Activated T-helper 17 cell treated with anti-CD3 and anti-CD28 coated beads, Interleukin-2, amount 50 U/mL, for 72 hours (primary cell): ENCODE measurements around the gene SLC6A5. TPM values are rescaled to one million over a fixed set of nuclear protein-coding genes. Genes with fewer than 3 reads are reported as not detected.
"Not testable (repeated sequence)": the region's sequence is repeated elsewhere in the genome, so short reads cannot be mapped to it uniquely, and the experiment has no call there.

Source experiments
- ATAC-seq: fragments of 150-1000 bp; cut with Tn5 transposase; replicated peaks from 2 replicates; pipeline ENCODE4 v1.10.0; 2021; ENCODE audit warnings: mild to moderate bottlenecking, moderate library complexity
- H3K27ac Mint-ChIP-seq: one replicate; pipeline ENCODE4 v1.8.0; 2022; ENCODE audit warnings: mixed read lengths
- H3K27me3 Mint-ChIP-seq: one replicate; pipeline ENCODE4 v1.8.0; 2022; ENCODE audit warnings: mixed read lengths
- H3K36me3 Mint-ChIP-seq: one replicate; pipeline ENCODE4 v1.8.0; 2022; ENCODE audit warnings: low read depth, mild to moderate bottlenecking, mixed read lengths
- H3K4me1 Mint-ChIP-seq: one replicate; pipeline ENCODE4 v1.8.0; 2022; ENCODE audit warnings: mixed read lengths
- H3K4me3 Mint-ChIP-seq: one replicate; pipeline ENCODE4 v1.8.0; 2022; ENCODE audit warnings: mild to moderate bottlenecking, mixed read lengths
- H3K9me3 Mint-ChIP-seq: one replicate; pipeline ENCODE4 v1.8.0; 2022; ENCODE audit warnings: mixed read lengths
- total RNA-seq, 2 donors: library from RNA; stranded (reverse); gene quantifications; one replicate each; pipeline ENCODE4 v1.2.3, GENCODE V29; 2022

SLC6A5 gene
- total RNA-seq, result not detected

DNA sequence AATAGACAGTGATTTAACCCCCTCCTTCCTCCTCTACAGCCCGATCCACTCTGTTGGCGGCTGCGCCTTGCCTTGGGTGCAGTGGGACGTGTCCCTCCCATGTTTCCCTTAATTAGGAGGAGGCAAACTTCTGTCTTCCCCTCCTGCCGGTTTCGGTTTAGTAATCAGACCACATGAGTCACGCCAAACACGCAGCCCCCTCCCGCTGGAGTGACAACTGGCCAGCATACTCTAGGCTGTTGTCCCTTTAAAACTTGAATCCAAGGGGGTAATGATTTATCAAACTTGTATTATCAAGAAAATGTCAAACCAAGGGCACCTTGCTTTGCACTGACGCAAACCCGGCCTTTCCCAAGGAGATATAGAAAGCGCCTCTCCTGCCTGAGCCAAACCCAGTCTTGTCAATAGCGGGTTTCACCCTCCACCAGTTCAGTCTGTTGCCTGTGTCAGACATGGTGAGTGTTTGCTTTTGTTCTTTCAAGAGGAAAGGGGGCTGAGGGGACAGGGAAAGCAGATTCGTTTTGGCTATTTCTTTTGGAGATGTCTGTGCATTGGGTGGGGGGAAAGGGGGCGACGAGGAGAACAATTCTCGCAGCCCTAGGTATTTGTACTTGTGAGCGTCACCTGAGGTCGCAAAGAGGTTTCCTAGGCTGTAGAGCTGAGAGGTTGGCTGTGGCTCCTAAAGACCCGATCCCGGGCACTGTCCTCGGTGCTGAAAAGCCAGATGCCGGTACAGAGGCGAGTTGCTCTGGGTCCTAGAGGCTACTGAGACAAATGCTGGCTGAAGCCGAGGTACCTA, at the start of gene SLC6A5:
SLC6A5 (plus strand) TSS at position 388 of the 799 bp plus-strand sequence; CDS start at position 453, 65 bp downstream.
- Mint-ChIP-seq H3K27me3 (peaks cover 78% of the 10 kb centered on the region), H3K4me3 (no peak within 1 kb of the TSS), H3K4me1 (no peaks in the 10 kb centered on the region), H3K27ac (no peak within 1 kb of the TSS), H3K9me3 (no peaks in the 10 kb centered on the region), H3K36me3 (peaks cover 5% of the 10 kb centered on the region)
- ATAC-seq, result no peak

DNA sequence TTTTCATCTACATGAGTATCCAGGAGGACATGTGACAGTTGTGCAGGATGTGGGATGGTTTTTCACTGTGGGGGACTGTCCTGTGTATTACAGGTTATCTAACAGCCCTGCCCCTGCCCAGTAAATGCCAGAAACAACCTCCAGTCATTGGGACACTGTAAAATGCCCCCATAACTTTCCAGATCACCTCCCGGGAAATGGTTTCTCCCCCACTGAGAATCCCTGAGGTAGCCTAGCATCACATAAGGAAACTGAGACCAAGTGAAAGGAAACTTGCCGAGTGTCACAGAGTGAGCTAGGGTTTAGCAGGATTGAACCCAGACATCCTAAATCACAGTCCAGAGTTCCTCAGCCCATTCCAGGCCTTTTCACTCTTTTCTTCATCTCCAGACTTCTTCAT, 48.3 kb upstream of the SLC6A5 start:
- H3K27me3 Mint-ChIP-seq, result peaks cover 4% of the 10 kb centered on the region
- peaks cover 2% of the 10 kb centered on the region for H3K9me3 Mint-ChIP-seq
- no peak overlapping the region for H3K4me3 Mint-ChIP-seq
- no peak for ATAC-seq
- no peak overlapping the region for H3K27ac Mint-ChIP-seq
- no peaks in the 10 kb centered on the region for H3K36me3 Mint-ChIP-seq
- no peaks in the 10 kb centered on the region for H3K4me1 Mint-ChIP-seq

DNA sequence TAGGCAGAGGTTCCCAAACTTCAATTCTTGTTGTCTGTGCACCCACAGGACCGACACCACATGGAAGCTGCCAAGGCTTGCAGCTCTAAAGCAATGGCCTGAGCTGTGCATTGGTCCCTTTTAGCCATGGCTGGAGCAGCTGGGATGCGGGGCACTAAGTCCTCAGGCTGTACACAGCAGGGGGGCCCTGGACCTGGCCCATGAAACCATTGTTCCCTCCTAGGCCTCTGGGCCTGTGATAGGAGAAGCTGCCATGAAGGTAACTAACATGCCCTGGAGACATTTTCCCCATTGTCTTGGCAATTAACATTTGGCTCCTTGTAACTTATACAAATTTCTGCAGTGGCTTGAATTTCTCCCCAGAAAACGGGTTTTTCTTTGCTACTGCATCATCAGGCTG, 43.6 kb upstream of the SLC6A5 start:
- Mint-ChIP-seq H3K4me1 (no peaks in the 10 kb centered on the region), H3K36me3 (no peaks in the 10 kb centered on the region), H3K4me3 (no peak overlapping the region), H3K27me3 (peaks cover 12% of the 10 kb centered on the region), H3K27ac (no peak overlapping the region), H3K9me3 (peaks cover 10% of the 10 kb centered on the region)
- no peak for ATAC-seq

DNA sequence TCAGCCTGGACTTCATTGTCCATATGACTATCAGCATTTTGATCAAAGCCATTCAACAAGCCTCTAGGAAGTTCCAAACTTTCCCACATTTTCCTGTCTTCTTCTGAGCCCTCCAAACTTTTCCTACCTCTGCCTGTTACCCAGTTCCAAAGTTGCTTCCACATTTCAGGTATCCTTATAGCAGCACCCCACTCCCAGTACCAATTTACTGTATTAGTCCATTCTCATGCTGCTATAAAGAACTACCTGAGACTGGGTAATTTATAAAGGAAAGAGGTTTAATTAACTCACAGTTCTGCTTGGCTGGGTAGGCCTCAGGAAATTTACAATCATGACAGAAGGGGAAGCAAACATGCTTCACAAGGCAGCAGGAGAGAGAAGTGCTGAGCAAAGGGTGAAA, 43.0 kb upstream of the SLC6A5 start:
- H3K4me3 Mint-ChIP-seq, H3K27ac Mint-ChIP-seq, H3K36me3 Mint-ChIP-seq, ATAC-seq, H3K4me1 Mint-ChIP-seq: not testable (repeated sequence)
- Mint-ChIP-seq H3K27me3 (peaks cover 12% of the 10 kb centered on the region), H3K9me3 (peaks cover 10% of the 10 kb centered on the region)

- Mint-ChIP-seq H3K36me3 (no peaks in the 10 kb centered on the region), H3K27me3 (peaks cover 14% of the 10 kb centered on the region), H3K4me3 (no peak overlapping the region), H3K9me3 (peaks cover 10% of the 10 kb centered on the region), H3K4me1 (no peaks in the 10 kb centered on the region), H3K27ac (no peak overlapping the region)
- ATAC-seq, result no peak
Observed at GRCh38 chr11:20558741-20559140, 40.7 kb upstream of the SLC6A5 start.

- Mint-ChIP-seq H3K9me3 (peaks cover 10% of the 10 kb centered on the region), H3K27ac (no peak overlapping the region), H3K36me3 (no peaks in the 10 kb centered on the region), H3K27me3 (peaks cover 16% of the 10 kb centered on the region), H3K4me3 (no peak overlapping the region), H3K4me1 (no peaks in the 10 kb centered on the region)
- ATAC-seq, result no peak
Observed at GRCh38 chr11:20559523-20560300, 39.7 kb upstream of the SLC6A5 start.

- ATAC-seq, result no peak
- no peak overlapping the region for H3K27ac Mint-ChIP-seq
- no peaks in the 10 kb centered on the region for H3K36me3 Mint-ChIP-seq
- no peaks in the 10 kb centered on the region for H3K4me1 Mint-ChIP-seq
- H3K27me3 Mint-ChIP-seq, result peaks cover 16% of the 10 kb centered on the region
- peaks cover 5% of the 10 kb centered on the region for H3K9me3 Mint-ChIP-seq
- no peak overlapping the region for H3K4me3 Mint-ChIP-seq
Observed at GRCh38 chr11:20561915-20562314, 37.5 kb upstream of the SLC6A5 start.

DNA sequence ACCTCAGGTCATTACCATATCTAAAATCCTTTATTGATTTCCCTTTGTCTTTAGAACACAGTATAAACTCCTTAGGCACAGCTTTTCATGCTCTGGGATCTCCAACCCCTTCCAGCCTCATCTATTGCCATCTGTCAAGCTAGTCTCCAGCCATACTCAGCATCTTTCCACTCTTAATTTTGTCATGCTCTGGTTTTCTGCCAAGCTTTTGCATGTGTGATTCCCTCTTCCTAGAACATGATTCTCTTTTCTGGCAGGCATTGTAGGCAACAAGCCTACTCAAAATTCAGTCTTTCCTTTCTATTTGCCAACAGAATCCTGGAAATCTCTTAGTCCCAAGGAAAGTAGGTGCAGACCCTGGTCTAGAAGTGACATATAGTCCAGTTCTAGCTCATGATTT, 35.5 kb upstream of the SLC6A5 start:
- Mint-ChIP-seq H3K27ac (no peak overlapping the region), H3K4me1 (no peaks in the 10 kb centered on the region), H3K36me3 (no peaks in the 10 kb centered on the region), H3K4me3 (no peak overlapping the region), H3K9me3 (peaks cover 4% of the 10 kb centered on the region), H3K27me3 (peaks cover 22% of the 10 kb centered on the region)
- ATAC-seq, result no peak

DNA sequence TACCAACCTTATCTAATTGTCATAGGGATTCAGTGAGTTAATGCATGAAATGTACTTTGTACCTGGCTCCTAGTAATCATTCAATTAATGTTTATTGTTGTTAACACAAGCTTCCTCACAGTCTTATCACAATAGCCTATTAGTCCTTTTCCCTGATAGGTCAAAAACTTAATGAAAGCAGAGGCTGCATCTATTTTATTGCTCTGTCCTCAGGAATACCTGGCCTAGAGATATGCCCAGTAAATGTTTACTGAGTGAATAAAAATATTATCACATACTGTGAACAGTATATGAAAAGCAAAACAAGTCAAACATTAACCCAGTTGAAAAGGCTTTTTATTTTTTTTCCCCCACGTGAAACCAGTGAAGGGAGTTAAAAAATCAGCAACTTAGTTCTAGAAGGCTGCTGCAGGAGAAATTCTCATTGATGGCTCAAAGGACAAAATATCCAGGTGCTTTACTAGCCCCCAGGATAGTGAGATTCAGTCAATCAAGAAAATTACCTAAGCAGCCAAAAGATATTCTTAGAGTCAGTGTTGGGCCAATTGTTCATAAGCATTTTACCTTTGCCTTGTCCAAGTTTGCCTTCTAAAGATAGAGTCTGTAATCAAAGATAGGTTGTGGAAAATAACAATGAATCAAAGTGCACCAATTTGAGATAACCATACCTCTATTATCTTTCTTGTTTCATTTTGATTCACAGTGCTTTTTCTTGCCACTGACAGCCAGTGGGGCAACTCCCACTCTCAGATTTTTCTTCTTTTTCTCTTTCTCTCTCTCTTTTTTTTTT, 34.4 kb upstream of the SLC6A5 start:
- no peaks in the 10 kb centered on the region for H3K36me3 Mint-ChIP-seq
- ATAC-seq, result no peak
- peaks cover 23% of the 10 kb centered on the region for H3K27me3 Mint-ChIP-seq
- no peak overlapping the region for H3K4me3 Mint-ChIP-seq
- no peaks in the 10 kb centered on the region for H3K9me3 Mint-ChIP-seq
- H3K27ac Mint-ChIP-seq, result no peak overlapping the region
- H3K4me1 Mint-ChIP-seq, result no peaks in the 10 kb centered on the region

DNA sequence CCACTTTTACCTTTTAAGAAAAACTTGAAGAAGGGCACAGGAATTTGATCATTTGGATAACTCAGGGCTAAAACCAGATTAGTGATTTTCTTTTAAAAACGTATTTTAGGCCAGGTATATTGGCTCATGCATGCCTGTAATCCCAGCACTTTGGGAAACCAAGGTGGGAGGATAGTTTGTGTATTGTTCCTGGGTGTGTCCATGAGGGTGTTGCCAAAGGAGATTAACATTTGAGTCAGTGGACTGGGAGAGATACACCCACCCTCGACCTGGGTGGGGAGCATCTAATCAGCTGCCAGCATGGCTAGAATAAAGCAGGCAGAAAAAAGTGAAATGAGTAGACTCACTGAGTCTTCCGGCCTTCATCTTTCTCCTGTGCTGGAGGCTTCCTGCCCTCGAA, 33.3 kb upstream of the SLC6A5 start:
- not testable (repeated sequence) for H3K4me1 Mint-ChIP-seq, H3K4me3 Mint-ChIP-seq, H3K27ac Mint-ChIP-seq, ATAC-seq, H3K9me3 Mint-ChIP-seq, H3K36me3 Mint-ChIP-seq
- peaks cover 30% of the 10 kb centered on the region for H3K27me3 Mint-ChIP-seq

- no peaks in the 10 kb centered on the region for H3K4me1 Mint-ChIP-seq
- ATAC-seq, result no peak
- peaks cover 34% of the 10 kb centered on the region for H3K27me3 Mint-ChIP-seq
- no peaks in the 10 kb centered on the region for H3K36me3 Mint-ChIP-seq
- no peak overlapping the region for H3K27ac Mint-ChIP-seq
- no peak overlapping the region for H3K4me3 Mint-ChIP-seq
- no peaks in the 10 kb centered on the region for H3K9me3 Mint-ChIP-seq
Observed at GRCh38 chr11:20566591-20567434, 32.6 kb upstream of the SLC6A5 start.

DNA sequence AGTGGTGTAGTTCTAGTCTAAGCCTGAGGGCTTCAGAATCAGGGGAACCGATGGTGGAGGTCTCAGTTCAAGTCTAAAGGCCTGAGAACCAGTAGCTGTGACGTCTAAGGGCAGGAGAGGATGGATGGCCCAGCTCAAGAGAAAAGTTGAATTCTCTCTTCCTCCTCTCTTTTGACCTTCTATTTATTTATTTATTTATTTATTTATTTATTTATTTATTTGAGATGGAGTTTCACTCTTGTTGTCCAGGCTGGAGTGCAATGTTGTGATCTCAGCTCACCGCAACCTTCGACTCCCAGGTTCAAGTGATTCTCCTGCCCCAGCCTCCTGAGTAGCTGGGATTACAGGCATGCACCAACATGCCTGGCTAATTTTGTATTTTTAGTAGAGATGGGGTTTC, 19.7 kb upstream of the SLC6A5 start:
- H3K27ac Mint-ChIP-seq, H3K36me3 Mint-ChIP-seq: not testable (repeated sequence)

GRCh38 chr11:20583201-20583600, 16.2 kb upstream of the SLC6A5 start:
- no peak for ATAC-seq
- Mint-ChIP-seq H3K27ac (no peak overlapping the region), H3K4me1 (no peaks in the 10 kb centered on the region), H3K4me3 (no peak overlapping the region), H3K9me3 (no peaks in the 10 kb centered on the region), H3K36me3 (no peaks in the 10 kb centered on the region), H3K27me3 (peaks cover 8% of the 10 kb centered on the region)

More for the DNA sequence above, 19.7 kb upstream of the SLC6A5 start:
- not testable (repeated sequence) for H3K4me1 Mint-ChIP-seq, H3K4me3 Mint-ChIP-seq, H3K9me3 Mint-ChIP-seq, H3K27me3 Mint-ChIP-seq, ATAC-seq
